Measurements from ENCODE around the gene MORF4L2. TPM values are rescaled to one million over a fixed set of nuclear protein-coding genes. Genes with fewer than 3 reads are reported as not detected.
A peak's percentile ranks its signal among the peaks of the same experiment; 100 is the strongest.

Gene MORF4L2, protein sequence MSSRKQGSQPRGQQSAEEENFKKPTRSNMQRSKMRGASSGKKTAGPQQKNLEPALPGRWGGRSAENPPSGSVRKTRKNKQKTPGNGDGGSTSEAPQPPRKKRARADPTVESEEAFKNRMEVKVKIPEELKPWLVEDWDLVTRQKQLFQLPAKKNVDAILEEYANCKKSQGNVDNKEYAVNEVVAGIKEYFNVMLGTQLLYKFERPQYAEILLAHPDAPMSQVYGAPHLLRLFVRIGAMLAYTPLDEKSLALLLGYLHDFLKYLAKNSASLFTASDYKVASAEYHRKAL
- total RNA-seq (2014; rRNA removed; shearing (Covaris generic)) (640 and 664 TPM in 2 replicates), polyA plus RNA-seq (2016; fragmentation: Nextera tagmentation; extraction: Ambion mirVana) (482 and 486 TPM in 2 replicates)

DNA sequence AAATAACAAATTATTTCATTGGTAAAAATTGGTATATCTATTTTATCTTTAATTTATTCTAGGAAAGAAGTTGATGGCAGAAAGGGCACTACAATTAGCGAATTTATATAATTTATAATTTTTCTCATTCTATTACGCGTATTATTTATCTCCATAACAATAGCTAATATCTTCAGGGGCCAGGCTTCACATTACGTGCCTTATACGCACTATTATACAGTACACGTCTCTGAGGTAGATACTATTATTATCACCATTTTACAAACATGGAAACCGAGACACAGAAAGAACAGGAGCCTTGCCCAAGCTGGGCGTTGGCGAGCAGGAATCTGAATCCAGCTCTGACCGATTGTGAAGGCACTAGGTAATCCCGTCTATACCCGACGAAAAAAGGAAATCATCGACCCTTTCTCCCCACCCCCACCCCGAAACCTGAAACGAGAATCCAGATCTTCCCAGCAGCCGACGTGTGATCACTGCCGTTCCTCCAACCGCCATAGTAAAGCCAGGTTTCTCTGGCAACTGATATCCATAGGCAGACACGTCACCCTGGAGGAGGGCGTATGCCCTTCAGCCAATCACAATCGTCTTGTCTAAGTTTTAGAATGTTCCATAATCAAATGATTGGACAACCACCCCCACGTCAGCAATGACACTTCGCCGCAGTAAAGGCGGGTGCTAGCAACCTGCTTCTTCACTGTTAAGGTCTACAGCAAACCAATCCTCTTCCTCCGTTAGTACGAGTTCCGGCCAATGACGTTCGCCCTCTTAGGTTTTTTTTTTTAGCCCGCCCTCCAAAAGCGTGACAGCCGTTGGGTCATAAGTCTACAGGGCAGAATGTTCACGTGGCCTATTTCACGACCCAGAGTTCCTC lies at the start of gene MORF4L2:
Gene MORF4L2 (minus strand): TSS at position 501 of the 874 bp plus-strand sequence. CDS start 9,672 bp downstream, outside the sequence.
- WGBS, 2 experiments (ENCODE audit: low coverage in 1 of 2, low lambda C conversion rate in 2 of 2, missing lambda C conversion rate in 2 of 2), result 0% methylated on average over 28 to 32 of the region's 37 CpGs

DNA sequence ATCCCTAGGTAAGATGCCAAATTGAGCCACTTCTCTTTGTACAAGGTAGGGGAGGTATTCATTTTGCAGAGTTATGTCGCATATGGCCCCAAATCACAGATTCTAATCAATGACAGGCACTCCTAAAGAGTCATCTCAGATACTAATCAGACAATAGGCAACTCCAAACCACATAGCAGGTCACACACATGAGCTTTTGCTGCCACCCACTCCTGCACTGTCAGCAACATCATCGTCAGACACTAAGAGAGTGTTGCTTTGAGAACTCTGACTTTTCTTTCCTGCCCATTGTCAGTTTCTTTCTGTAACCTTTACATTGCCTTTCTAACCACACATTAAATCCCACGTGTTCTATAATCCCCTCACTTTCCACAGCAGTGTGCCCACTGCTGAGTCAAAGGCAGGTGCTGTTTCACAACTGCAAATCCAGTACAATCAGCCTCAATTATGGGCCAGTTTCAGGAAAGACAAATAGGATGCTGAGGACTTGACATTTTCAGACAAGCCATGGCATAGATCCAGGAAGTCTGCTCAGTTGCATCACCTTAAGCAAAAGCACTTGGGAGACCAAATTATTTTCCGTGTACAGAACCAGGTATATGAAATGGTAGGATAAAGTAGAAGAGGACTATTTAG lies 47.7 kb upstream of the MORF4L2 start:
- Histone ChIP-seq H4K20me1 (ENCODE audit: insufficient read depth) (no peaks in the 10 kb centered on the region), H3K4me3 (no peak overlapping the region), H3K79me2 (ENCODE audit: insufficient read depth) (no peaks in the 10 kb centered on the region), H3K27me3 (replicated peaks; ENCODE audit: insufficient read depth) (no peaks in the 10 kb centered on the region), H2AFZ (peak overlapping the region; percentile 14; the same call in 1 of the 2 replicates), H3K36me3 (ENCODE audit: low read depth) (no peaks in the 10 kb centered on the region), H3K9ac (peak overlapping the region; percentile 42), H3K4me1 (ENCODE audit: insufficient read depth) (peaks cover 44% of the 10 kb centered on the region), H3K27ac (peak overlapping the region; percentile 39), H3K4me2 (ENCODE audit: unreplicated experiment) (no peak overlapping the region), H3K9me2 (ENCODE audit: insufficient read depth) (no peaks in the 10 kb centered on the region), H3K9me3 (ENCODE audit: low read depth) (no peaks in the 10 kb centered on the region), H3F3A (ENCODE audit: insufficient read depth) (peaks cover 18% of the 10 kb centered on the region)
- peak; percentile 41 for DNase-seq
- in situ Hi-C loops (cut with MboI), result no loop called here
- TF ChIP-seq EZH2phosphoT487 (IDR thresholded peaks at IDR 0.05; ENCODE audit: insufficient read depth, low read depth), result no peak
- no peak for TF ChIP-seq EZH2 (IDR thresholded peaks at IDR 0.05; ENCODE audit: insufficient read depth, poor library complexity, severe bottlenecking)
- 38 to 40% methylated on average over 4 of the region's 4 CpGs for WGBS, 2 experiments (ENCODE audit: low coverage in 1 of 2, low lambda C conversion rate in 2 of 2, missing lambda C conversion rate in 2 of 2)

More for the DNA sequence above, at the start of gene MORF4L2:
- H4K20me1 ChIP-seq (ENCODE audit: insufficient read depth), result no peaks in the 10 kb centered on the region
- peak within 1 kb of the TSS; percentile 83 for H2AFZ ChIP-seq
- H3K27me3 ChIP-seq (replicated peaks; ENCODE audit: insufficient read depth), result no peaks in the 10 kb centered on the region
- peak within 1 kb of the TSS; percentile 95 for H3K4me2 ChIP-seq (ENCODE audit: unreplicated experiment)
- in situ Hi-C loops (cut with MboI), result loop anchor here (10.0 kb wide), 1 partner anchor 152 kb away; no protein-coding TSS in a partner anchor
- peak; percentile 95 for DNase-seq
- peaks cover 38% of the 10 kb centered on the region for H3F3A ChIP-seq (ENCODE audit: insufficient read depth)
- no peaks in the 10 kb centered on the region for H3K9me2 ChIP-seq (ENCODE audit: insufficient read depth)
- H3K9ac ChIP-seq, result peak within 1 kb of the TSS; percentile 100
- no peak for TF ChIP-seq EZH2 (IDR thresholded peaks at IDR 0.05; ENCODE audit: insufficient read depth, poor library complexity, severe bottlenecking)
- no peak for TF ChIP-seq EZH2phosphoT487 (IDR thresholded peaks at IDR 0.05; ENCODE audit: insufficient read depth, low read depth)
- H3K36me3 ChIP-seq (ENCODE audit: low read depth), result peaks cover 32% of the 10 kb centered on the region
- peak within 1 kb of the TSS; percentile 100 for H3K27ac ChIP-seq
- H3K9me3 ChIP-seq (ENCODE audit: low read depth), result no peaks in the 10 kb centered on the region
- H3K4me3 ChIP-seq, result peak within 1 kb of the TSS; percentile 100
- peaks cover 47% of the 10 kb centered on the region for H3K79me2 ChIP-seq (ENCODE audit: insufficient read depth)
- H3K4me1 ChIP-seq (ENCODE audit: insufficient read depth), result peaks cover 35% of the 10 kb centered on the region

DNA sequence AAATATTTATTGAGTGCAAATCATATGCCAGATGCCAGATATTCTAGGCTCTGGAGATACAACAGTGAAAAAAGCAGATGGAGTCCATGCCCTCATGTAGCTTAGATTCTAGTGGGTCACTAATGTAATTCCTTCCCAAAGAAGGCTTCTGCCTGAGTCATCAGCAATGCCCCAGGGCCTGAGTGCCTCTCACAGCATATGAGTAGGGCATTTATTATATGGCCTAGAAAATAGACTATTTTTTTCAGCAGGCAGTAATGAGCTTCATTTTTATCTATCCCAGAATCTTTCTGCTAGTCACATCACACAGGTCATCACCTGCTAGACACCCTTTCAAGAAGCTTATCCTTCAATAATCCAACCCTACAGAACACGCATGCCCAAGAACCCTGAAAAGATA lies 46.5 kb upstream of the MORF4L2 start:
- Histone ChIP-seq H3K79me2 (ENCODE audit: insufficient read depth) (no peaks in the 10 kb centered on the region), H3K27ac (peak overlapping the region; percentile 97), H3K9me3 (ENCODE audit: low read depth) (no peaks in the 10 kb centered on the region), H3K9ac (no peak overlapping the region), H2AFZ (no peak overlapping the region), H3K4me1 (ENCODE audit: insufficient read depth) (peaks cover 44% of the 10 kb centered on the region), H3K27me3 (replicated peaks; ENCODE audit: insufficient read depth) (no peaks in the 10 kb centered on the region), H3K36me3 (ENCODE audit: low read depth) (no peaks in the 10 kb centered on the region), H3F3A (ENCODE audit: insufficient read depth) (peaks cover 18% of the 10 kb centered on the region), H4K20me1 (ENCODE audit: insufficient read depth) (no peaks in the 10 kb centered on the region), H3K4me2 (ENCODE audit: unreplicated experiment) (no peak overlapping the region), H3K4me3 (no peak overlapping the region), H3K9me2 (ENCODE audit: insufficient read depth) (no peaks in the 10 kb centered on the region)
- TF ChIP-seq EZH2 (IDR thresholded peaks at IDR 0.05; ENCODE audit: insufficient read depth, poor library complexity, severe bottlenecking) (no peak), EZH2phosphoT487 (IDR thresholded peaks at IDR 0.05; ENCODE audit: insufficient read depth, low read depth) (no peak)
- in situ Hi-C loops (cut with MboI), result no loop called here
- 100% methylated on average over 1 of the region's 1 CpG for WGBS, 2 experiments (ENCODE audit: low coverage in 1 of 2, low lambda C conversion rate in 2 of 2, missing lambda C conversion rate in 2 of 2)
- peak; percentile 43 for DNase-seq

Measured in GM23248 (cell line).